HK-2 (cell line): Measurements from ENCODE around the gene URI1.

Source experiments
- DNase-seq: peaks from one replicate; pipeline ENCODE4 v3.0.0-alpha.2; 2018; ENCODE audit not compliant: unreplicated experiment

Gene URI1

DNA sequence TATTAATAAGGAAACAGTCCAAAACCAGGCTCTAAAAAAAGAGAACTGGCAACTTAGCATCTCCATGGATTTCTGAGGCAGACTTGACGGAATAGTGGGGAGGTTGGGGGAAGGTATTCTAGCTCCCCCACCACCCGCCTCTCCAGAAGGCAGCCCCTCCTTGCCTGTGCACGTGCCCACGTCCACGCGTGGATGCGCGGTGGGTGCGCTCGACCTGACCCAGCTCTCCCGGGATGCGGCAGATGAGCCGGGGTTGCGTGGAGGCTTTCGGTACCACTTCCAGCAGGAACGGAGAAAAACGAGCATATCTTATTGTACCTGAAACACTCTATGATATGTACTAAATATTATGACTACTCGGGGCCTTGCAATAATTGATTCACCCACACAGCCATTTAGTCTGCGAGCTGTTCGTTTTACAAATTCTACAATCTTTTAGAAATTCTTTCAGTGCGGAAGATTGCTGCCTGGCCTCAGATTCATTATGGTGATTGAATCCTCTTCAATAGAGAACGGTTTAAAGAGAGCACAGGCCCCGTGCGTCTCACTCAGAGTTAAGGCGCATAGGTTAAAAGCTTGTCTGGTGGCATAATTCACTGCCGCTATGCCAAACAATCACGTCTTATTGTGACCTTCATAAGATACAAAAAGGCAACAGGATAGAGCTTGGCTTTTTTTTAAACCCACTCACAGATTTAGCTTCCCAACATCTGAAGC lies 117.9 kb downstream of the URI1 start:
- DNase-seq: no peak

GRCh38 chr19:30060531-30061222 lies 118.6 kb downstream of the URI1 start:
- no peak for DNase-seq

- DNase-seq: no peak
Measured at GRCh38 chr19:30061223-30062064, 119.4 kb downstream of the URI1 start.

DNA sequence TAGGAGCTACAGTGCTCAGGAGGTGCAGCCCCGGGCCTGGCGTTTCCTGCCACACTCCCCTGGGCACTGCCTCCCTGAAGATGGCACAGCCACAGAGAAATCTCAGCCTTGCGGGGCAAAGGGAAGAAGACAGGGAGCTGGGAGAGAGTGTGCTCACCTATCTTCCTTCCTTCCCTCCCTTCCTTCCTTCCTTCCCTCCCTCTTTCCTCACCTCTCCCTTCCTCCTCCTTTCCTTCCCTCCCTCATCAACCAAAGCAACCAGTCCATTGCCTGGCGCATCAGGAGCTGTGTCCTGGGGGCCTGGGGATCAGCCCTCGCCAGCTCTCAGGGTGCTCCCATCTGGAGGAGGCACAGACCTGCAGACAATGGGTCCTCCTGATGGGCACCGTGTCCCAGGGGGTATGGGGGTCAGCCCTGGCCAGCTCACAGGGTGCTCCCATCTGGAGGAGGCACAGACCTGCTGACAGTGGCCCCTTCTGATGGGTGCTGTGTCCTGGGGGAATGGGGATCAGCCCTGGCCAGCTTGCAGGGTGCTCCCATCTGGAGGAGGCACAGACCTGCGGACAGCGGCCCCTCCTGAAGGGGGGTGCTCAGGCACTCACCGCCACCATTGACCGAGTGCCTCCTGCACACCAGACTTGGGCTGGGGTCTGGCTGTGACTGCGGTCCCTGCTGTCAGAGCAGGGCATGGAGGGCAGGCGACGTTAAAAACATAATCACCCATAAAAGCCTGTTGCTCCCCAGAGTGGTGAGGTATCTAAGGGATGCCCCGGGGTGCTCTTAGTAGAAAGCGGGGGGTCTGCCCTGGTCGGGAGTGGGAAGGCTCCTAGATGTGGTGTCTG lies 120.2 kb downstream of the URI1 start:
- no peak for DNase-seq

DNA sequence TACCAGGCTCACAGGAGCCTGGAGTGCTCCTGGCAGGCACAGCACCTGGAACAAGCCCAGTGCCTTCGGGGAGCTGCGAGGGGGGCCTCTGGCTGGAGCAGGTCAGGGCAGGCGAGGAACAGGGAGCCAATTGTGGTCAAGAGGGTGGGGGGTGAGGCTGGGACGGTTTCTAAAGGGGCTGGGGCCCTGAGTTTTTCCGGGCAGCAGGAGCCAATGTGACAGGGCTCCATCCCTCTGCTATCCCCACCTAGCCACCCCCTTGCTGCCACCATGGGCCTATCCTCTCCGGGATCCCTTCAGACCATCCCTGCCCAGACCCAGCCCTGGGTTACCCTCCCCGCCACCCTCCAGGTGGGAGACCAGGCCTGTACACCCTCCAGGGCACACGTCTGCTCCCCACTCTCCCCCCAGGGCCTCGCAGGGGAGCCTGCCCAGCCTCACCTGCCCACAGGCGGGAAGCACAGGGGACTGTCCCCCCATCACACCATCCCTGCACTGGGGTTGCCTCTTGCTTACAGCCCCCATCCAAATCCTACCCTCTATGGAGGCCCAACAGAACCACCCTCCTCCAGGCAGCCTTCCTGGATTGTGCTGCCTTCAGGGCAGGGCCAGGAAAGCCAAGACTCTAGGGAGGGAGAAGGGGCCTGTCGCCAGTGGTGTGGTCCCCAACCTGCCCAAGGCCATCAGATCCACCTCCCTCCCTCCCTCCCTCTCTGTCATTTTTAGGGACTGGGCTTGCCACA lies 121.0 kb downstream of the URI1 start:
- DNase-seq: no peak

GRCh38 chr19:30063650-30064347 lies 121.8 kb downstream of the URI1 start:
- DNase-seq: no peak

GRCh38 chr19:30064348-30064699 lies 122.3 kb downstream of the URI1 start:
- no peak for DNase-seq

DNA sequence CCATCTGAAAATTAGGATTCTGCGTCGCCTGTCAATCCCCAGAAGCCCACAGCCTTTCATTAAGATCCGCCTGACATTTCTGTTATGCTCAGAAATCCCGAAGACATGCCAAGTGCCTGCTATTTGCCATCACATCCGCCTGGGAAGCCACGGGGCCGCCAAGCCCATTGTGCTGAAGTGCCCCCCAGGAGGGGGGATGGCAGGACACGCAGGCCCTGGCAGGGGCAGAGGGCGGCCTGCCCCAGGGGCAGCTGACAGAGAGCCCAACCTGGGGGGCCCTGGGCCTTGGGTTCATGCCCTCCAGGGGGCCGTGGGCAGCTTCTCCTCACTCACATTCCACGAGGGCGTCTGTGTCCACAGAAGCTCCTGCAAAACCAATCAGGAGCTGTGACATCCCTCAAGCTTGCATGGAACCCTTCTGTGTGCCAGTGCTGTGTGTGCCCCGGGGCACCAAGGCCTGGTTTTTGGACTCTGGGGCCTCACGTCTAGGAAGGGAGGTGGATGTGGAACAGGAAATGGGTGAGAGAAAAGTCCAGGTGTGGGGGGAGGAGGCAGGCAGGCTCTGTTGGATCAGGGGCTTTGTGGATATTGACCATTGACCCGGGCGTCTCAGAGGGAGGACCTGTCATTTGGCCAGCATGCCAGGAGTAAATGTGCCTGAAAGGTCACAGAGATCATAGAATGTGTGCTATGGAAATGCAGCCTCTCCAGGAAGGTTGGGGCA lies 122.9 kb downstream of the URI1 start:
- DNase-seq: no peak

DNA sequence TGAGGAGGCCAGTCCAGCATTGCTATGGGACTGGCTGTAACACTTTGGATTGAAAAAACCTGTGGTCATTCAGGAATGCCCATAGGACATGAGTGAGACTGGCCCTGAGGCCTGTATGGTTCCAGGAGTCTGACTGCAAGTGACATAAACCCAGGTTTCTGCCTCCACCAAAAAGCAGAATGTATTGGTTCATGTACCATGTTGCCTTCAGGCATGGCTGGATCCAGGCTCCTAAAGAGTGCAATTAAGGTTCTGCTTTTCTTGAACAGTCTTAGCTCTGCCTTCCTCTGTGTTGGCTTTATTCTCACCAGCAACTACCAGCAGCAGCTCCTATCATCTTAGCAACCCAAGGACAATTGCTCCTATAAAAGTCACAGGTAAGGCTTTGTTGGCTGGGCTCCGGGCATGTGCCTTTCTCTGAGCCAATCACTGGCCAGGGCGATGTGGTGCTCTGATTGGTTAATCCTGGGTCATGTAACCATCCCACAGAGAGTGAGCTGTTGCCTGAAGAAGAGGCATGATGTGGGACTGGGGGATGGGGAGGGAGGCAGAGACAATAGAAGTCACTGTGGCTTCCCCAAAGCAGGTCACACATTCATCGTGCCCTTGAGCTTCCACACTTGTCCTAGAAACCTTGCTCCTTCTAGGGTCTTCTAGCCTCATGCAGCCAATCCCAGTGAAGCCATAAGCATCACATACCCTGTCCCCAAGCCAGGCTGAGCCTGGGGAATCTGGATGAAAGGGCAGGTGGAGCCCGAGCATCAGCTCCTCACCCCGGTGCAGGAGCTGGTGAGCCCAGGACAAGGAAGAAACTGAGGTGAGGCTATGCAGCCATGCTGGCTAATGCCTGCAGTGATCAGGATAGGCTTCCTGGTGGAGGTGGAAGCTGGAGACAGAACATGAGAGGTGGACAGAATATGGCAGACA lies 123.9 kb downstream of the URI1 start:
- no peak for DNase-seq
